ENCODE results near the gene DMRTC2.

Gene DMRTC2

DNA sequence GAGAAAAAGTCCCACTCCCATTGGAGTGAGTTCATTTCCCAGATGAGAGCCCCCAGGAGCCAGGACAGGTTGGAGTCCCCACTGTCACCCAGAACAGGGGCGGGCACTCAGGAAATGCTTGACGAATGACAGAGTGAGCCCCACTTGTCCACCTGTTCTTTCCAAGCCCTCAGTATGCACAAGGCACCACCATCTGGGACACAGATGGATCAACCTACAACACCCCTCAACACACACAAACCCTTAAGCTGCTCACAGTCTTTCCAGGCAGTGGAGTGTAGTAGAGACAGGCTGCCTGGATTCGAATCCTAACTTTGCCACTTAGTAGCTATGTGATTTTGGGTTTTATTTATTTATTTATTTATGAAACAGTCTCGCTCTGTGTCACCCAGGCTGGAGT lies 46.1 kb downstream of the DMRTC2 start:
- no peak for DNase-seq (ENCODE audit: low read depth)

DNA sequence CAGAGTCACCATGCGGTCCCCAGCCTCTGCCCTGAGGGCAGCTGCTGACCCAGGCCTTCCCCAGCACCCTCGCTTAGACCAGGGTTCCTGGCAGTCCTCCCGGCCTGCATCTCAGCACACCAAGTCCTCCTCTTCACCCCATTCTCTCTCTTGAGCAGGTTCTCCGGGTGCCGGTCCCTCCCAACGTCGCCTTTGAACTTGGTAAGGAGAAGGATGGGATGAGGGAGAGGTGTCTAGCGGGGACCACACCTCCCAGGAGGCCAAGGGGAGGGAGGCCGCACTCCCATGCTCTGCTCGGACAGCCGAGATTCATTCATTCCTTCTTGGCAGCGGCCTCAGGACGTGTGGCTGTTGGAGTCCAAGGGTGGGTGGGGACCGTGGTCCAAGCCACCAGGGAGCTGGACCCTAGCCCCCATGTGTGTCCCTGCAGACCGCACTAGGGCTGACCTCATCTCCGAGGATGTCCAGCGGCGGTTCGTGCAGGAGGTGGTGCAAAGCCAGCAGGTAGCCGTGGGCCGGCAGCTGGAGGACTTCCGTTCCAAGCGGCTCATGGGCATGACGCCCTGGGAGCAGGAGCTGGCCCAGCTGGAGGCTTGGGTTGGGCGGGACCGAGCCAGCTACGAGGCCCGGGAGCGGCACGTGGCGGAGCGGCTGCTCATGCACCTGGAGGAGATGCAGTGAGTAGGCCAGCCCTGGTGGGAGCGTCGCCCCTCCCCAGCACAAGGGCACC lies 47.5 kb downstream of the DMRTC2 start:
- no peak for DNase-seq (ENCODE audit: low read depth)

DNA sequence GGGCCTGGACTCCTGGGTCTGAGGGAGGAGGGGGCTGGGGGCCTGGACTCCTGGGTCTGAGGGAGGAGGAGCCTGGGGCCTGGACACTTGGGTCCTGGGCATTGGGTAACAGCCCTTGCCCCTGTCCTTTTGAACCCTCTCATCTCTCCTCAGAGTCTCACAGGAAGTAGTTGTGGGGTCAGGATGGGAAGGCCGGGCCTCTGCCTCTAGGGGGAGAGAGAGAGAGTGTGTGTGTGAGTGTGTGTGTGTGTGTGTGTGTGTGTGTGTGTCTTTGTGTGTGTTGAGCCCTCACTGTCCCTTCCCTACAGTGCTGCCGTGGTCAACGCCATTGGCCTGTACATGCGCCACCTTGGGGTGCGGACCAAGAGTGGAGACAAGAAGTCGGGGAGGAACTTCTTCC lies 49.1 kb downstream of the DMRTC2 start:
- DNase-seq (ENCODE audit: low read depth), result no peak

- DNase-seq (ENCODE audit: low read depth), result no peak
Observed at GRCh38 chr19:41894350-41894749, 49.5 kb downstream of the DMRTC2 start.

GRCh38 chr19:41895745-41896580 lies 51.1 kb downstream of the DMRTC2 start:
- DNase-seq (ENCODE audit: low read depth), result no peak

- DNase-seq (ENCODE audit: low read depth), result no peak
Observed at GRCh38 chr19:41896581-41896942, 51.7 kb downstream of the DMRTC2 start.

DNA sequence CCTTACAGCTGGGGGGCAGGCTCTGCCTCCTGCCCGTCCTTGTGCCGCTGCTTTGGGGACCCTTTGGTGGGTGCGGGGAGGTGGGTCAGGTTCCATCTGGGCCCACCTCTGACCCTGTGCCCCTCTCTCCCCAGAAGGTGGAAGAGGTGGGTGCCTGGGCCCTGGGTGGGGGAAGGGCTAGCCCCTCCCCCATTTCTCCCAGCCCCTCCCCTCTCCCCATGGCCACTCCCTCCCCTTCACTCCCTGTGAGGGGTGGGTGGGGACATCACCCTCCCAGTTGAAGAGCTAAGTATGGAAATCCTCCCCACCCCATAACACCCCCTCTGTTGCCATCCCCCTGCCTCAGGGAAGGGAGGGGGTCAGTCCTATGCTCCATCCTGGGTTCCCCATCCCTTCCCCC lies 52.3 kb downstream of the DMRTC2 start:
- DNase-seq (ENCODE audit: low read depth), result no peak

DNA sequence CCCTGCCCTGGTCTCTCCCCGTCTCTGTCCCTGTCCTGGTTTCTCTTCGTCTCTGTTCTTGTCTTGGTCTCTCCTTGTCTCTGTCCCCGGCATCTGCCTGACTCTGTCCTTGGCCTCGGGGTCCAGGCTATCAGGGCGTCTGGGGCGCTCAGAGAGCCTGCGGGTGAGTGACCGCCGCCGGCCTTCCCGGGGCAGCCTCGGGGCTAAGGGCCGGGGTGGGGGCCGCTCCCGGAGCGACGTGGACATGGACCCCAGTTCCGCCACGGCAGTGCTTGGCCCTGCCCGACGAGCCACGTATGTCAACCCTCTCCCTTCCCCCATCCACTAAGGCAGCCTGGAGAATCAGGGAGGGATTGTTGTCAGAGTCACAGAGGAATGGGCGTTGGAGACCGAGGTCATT lies 53.0 kb downstream of the DMRTC2 start:
- no peak for DNase-seq (ENCODE audit: low read depth)

DNA sequence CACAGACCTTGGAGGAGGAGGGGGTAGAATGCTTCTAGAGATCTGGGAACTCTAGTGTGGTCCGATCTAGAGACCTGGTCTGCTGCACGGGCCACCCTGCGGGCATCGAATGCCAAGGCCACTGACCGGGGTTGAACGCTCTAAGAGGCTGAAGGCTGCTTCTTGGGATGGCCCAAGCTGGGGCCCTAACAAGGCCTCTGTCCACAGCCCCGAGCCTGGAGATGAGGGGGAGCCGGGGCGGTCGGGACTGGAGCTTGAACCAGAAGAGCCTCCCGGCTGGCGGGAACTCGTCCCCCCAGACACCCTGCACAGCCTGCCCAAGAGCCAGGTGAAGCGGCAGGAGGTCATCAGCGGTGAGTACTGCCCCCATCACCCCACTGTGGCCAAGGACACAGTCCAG lies 53.4 kb downstream of the DMRTC2 start:
- no peak for DNase-seq (ENCODE audit: low read depth)

Measured in activated T-cell treated with anti-CD3 and anti-CD28 coated beads for 24 hours (primary cell).